Hypothalamus (tissue), 51 donors: ENCODE data around the gene RER1.

ENCODE experiments used
- DNase-seq, 51 donors: peaks; one replicate each; lab custom pipeline; 2025; lab: John Stamatoyannopoulos, UW

RER1 gene

GRCh38 chr1:2385606-2386280, 5.9 kb upstream of the RER1 start:
- DNase-seq: no peak

GRCh38 chr1:2386636-2387611, 4.7 kb upstream of the RER1 start:
- DNase-seq: no peak

- DNase-seq: no peak
Measured at GRCh38 chr1:2388004-2388913, 3.4 kb upstream of the RER1 start.

GRCh38 chr1:2389644-2390043, 2.0 kb upstream of the RER1 start:
- no peak for DNase-seq

- DNase-seq: peak in 1 of 51 donors; percentile 60
Measured at GRCh38 chr1:2391931-2392509, 379 bp downstream of the RER1 start.

- DNase-seq: no peak
Measured at GRCh38 chr1:2392686-2393085, 1.0 kb downstream of the RER1 start.

GRCh38 chr1:2393471-2393877, 1.8 kb downstream of the RER1 start:
- no peak for DNase-seq

GRCh38 chr1:2394220-2394619, 2.6 kb downstream of the RER1 start:
- DNase-seq: no peak

- no peak for DNase-seq
Measured at GRCh38 chr1:2394761-2395160, 3.1 kb downstream of the RER1 start.

GRCh38 chr1:2395245-2395644, 3.6 kb downstream of the RER1 start:
- DNase-seq: no peak

GRCh38 chr1:2396059-2396458, 4.4 kb downstream of the RER1 start:
- no peak for DNase-seq

GRCh38 chr1:2396476-2396875, 4.8 kb downstream of the RER1 start:
- DNase-seq: no peak

- no peak for DNase-seq
Measured at GRCh38 chr1:2397007-2397679, 5.5 kb downstream of the RER1 start.

GRCh38 chr1:2398871-2399270, 7.2 kb downstream of the RER1 start:
- no peak for DNase-seq

- DNase-seq: no peak
Measured at GRCh38 chr1:2399890-2400575, 8.4 kb downstream of the RER1 start.

- DNase-seq: no peak
Measured at GRCh38 chr1:2400576-2400909, 8.9 kb downstream of the RER1 start.

GRCh38 chr1:2400950-2401649, 9.5 kb downstream of the RER1 start:
- no peak for DNase-seq

GRCh38 chr1:2402420-2402819, 10.8 kb downstream of the RER1 start:
- DNase-seq: no peak

- DNase-seq: no peak
Measured at GRCh38 chr1:2403273-2403672, 11.6 kb downstream of the RER1 start.
